ENCODE measurements around the gene SLC4A3. TPM values are rescaled to one million over a fixed set of nuclear protein-coding genes. Genes with fewer than 3 reads are reported as not detected.

Gene SLC4A3
- total and polyA plus RNA-seq, 2 of the 13 experiments (the other 11 are each of a cell fraction or from before 2014, with no cell fraction given) = 0.18 to 0.95 TPM

- H2AFZ ChIP-seq (ENCODE audit: low read length) = peak overlapping the region; percentile 31
- no peak for FAIRE-seq
Observed at GRCh38 chr2:219592736-219593135, 34.7 kb upstream of the SLC4A3 start.

More at GRCh38 chr2:219592736-219593135, 34.7 kb upstream of the SLC4A3 start:
- H3K27me3 ChIP-seq (ENCODE audit: control insufficient read depth in 1 of 2, insufficient read depth in 2 of 2, low read length in 2 of 2) = no peaks in the 10 kb centered on the region; a peak in 1 of 5 replicates
- H3K9me3 ChIP-seq (ENCODE audit: low read length) = no peaks in the 10 kb centered on the region
- CTCF ChIA-PET (ENCODE audit: low intra/inter-chr PET ratio, low total read pairs) = no interaction called here
- BruUV-seq (replicated peaks) = no TSS peak
- intact Hi-C loops (cut with micrococcal nuclease; ENCODE audit: unreplicated experiment) = no loop called here
- no peaks in the 10 kb centered on the region for H3K79me2 ChIP-seq (ENCODE audit: insufficient read depth, low read length)
- no peak overlapping the region for H3K9ac ChIP-seq (ENCODE audit: insufficient read depth, low read depth, low read length)
- ATAC-seq (no peak), DNase-seq (ENCODE audit: low spot score) (no peak)
- no peaks in the 10 kb centered on the region for H4K20me1 ChIP-seq (ENCODE audit: insufficient read depth, low read length)
- 75% methylated on average over 6 of the region's 6 CpGs for WGBS (ENCODE audit: low lambda C conversion rate)
- H3K27ac ChIP-seq (ENCODE audit: extremely low read length, insufficient read depth, low read length) = no peak overlapping the region
- POLR2A ChIA-PET = interaction anchor here (1.2 kb wide), 1 partner anchor 21 kb away, joined by 3 read pairs; the partner anchor contains the start of gene OBSL1
- H3K36me3 ChIP-seq (replicated peaks in 1 of 2; ENCODE audit: control insufficient read depth in 1 of 2, insufficient read depth in 2 of 2, low read length in 2 of 2) = no peaks in the 10 kb centered on the region
- in situ Hi-C loops (cut with HindIII; ENCODE audit: extremely low pct_ligation_motif_present, low pct_unique_long_range_greater_than_20kb) = no loop called here
- TF ChIP-seq ARNT (IDR thresholded peaks at IDR 0.05) (no peak), E2F2 (CRISPR knock-in tag; IDR thresholded peaks at IDR 0.05; ENCODE audit: borderline replicate concordance) (no peak), PPARG (CRISPR knock-in tag; conservative IDR thresholded peaks at IDR 0.05) (no peak), ZNF260 (CRISPR knock-in tag; IDR thresholded peaks at IDR 0.05; ENCODE audit: borderline replicate concordance, low read depth) (no peak), SNAI1 (CRISPR knock-in tag; IDR thresholded peaks at IDR 0.05; ENCODE audit: borderline replicate concordance) (no peak), ZBTB4 (CRISPR knock-in tag; IDR thresholded peaks at IDR 0.05; ENCODE audit: borderline replicate concordance) (no peak), TARDBP (CRISPR knock-in tag; IDR thresholded peaks at IDR 0.05) (no peak), TEAD2 (CRISPR knock-in tag; IDR thresholded peaks at IDR 0.05) (no peak), ZKSCAN1 (IDR thresholded peaks at IDR 0.05; ENCODE audit: low read length) (no peak), ATF2 (CRISPR knock-in tag; IDR thresholded peaks at IDR 0.05) (no peak), PHB2 (IDR thresholded peaks at IDR 0.05; ENCODE audit: partially characterized antibody) (no peak)
- TF ChIP-seq, protein P1, sequence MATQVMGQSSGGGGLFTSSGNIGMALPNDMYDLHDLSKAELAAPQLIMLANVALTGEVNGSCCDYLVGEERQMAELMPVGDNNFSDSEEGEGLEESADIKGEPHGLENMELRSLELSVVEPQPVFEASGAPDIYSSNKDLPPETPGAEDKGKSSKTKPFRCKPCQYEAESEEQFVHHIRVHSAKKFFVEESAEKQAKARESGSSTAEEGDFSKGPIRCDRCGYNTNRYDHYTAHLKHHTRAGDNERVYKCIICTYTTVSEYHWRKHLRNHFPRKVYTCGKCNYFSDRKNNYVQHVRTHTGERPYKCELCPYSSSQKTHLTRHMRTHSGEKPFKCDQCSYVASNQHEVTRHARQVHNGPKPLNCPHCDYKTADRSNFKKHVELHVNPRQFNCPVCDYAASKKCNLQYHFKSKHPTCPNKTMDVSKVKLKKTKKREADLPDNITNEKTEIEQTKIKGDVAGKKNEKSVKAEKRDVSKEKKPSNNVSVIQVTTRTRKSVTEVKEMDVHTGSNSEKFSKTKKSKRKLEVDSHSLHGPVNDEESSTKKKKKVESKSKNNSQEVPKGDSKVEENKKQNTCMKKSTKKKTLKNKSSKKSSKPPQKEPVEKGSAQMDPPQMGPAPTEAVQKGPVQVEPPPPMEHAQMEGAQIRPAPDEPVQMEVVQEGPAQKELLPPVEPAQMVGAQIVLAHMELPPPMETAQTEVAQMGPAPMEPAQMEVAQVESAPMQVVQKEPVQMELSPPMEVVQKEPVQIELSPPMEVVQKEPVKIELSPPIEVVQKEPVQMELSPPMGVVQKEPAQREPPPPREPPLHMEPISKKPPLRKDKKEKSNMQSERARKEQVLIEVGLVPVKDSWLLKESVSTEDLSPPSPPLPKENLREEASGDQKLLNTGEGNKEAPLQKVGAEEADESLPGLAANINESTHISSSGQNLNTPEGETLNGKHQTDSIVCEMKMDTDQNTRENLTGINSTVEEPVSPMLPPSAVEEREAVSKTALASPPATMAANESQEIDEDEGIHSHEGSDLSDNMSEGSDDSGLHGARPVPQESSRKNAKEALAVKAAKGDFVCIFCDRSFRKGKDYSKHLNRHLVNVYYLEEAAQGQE (IDR thresholded peaks at IDR 0.05; ENCODE audit: borderline replicate concordance in 1 of 2, low read depth in 1 of 2, low read length in 2 of 2) = no peak
- TF ChIP-seq, protein P2, sequence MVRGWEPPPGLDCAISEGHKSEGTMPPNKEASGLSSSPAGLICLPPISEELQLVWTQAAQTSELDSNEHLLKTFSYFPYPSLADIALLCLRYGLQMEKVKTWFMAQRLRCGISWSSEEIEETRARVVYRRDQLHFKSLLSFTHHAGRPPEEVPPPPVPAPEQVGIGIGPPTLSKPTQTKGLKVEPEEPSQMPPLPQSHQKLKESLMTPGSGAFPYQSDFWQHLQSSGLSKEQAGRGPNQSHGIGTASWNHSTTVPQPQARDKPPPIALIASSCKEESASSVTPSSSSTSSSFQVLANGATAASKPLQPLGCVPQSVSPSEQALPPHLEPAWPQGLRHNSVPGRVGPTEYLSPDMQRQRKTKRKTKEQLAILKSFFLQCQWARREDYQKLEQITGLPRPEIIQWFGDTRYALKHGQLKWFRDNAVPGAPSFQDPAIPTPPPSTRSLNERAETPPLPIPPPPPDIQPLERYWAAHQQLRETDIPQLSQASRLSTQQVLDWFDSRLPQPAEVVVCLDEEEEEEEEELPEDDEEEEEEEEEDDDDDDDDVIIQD (CRISPR knock-in tag; IDR thresholded peaks at IDR 0.05; ENCODE audit: low read depth) = no peak
- H3K4me3 ChIP-seq (replicated peaks in 1 of 3; ENCODE audit: insufficient read depth in 1 of 3, low read depth in 2 of 3, low read length in 3 of 3) = no peak overlapping the region
- H3K4me2 ChIP-seq (ENCODE audit: low read depth, low read length) = no peak overlapping the region; the same call in 1 of the 2 replicates
- H3K4me1 ChIP-seq (ENCODE audit: insufficient read depth, low read length) = peaks cover 60% of the 10 kb centered on the region
